Stimulated activated memory B cell treated with anti-CD40 and anti-IgM and Interleukin-4, amounts not matched to agents 10 μg/mL and 1 μg/mL and 100 μg/mL, for 72 hours (primary cell): ENCODE results near the gene CTNND2.

Experiments
- ATAC-seq: fragments of 150-1000 bp; cut with Tn5 transposase; 2 replicates; pipeline ENCODE4 v1.10.0; 2021
- H3K27ac Mint-ChIP-seq: one replicate; pipeline ENCODE4 v1.8.0; 2022; ENCODE audit warnings: mild to moderate bottlenecking, mixed read lengths
- H3K27me3 Mint-ChIP-seq: one replicate; pipeline ENCODE4 v1.8.0; 2022; ENCODE audit warnings: mixed read lengths
- H3K36me3 Mint-ChIP-seq: one replicate; pipeline ENCODE4 v1.8.0; 2022; ENCODE audit warnings: mixed read lengths
- H3K4me1 Mint-ChIP-seq: one replicate; pipeline ENCODE4 v1.8.0; 2022; ENCODE audit warnings: mixed read lengths
- H3K4me3 Mint-ChIP-seq: one replicate; pipeline ENCODE4 v1.8.0; 2022; ENCODE audit warnings: mild to moderate bottlenecking, moderate library complexity, mixed read lengths
- H3K9me3 Mint-ChIP-seq: one replicate; pipeline ENCODE4 v1.8.0; 2022; ENCODE audit warnings: mixed read lengths

The CTNND2 gene

DNA sequence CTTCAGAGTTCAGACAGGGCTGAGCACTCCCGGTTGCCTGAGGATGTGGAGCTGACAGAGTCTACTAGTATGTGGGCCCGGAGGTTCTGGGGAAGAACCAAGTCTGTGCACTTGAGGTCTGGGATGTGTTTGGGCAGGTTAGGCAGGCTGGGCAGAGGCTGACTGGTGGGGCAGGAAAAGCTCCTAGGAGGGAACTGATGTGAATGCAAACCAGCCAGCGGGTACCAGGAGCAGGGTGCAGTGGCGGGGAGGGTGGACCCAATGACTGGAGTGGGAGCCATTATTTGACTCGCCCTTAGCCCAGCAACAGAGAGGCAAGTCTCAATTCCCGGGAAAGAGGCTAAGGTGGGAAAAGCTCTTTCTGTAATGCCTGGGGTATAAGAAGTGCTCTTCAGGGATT is 723.4 kb downstream of the CTNND2 start:
- Mint-ChIP-seq H3K27ac (no peak overlapping the region), H3K27me3 (peaks cover 13% of the 10 kb centered on the region), H3K9me3 (peaks cover 3% of the 10 kb centered on the region), H3K4me1 (peaks cover 5% of the 10 kb centered on the region), H3K36me3 (no peaks in the 10 kb centered on the region), H3K4me3 (no peak overlapping the region)
- no peak for ATAC-seq

DNA sequence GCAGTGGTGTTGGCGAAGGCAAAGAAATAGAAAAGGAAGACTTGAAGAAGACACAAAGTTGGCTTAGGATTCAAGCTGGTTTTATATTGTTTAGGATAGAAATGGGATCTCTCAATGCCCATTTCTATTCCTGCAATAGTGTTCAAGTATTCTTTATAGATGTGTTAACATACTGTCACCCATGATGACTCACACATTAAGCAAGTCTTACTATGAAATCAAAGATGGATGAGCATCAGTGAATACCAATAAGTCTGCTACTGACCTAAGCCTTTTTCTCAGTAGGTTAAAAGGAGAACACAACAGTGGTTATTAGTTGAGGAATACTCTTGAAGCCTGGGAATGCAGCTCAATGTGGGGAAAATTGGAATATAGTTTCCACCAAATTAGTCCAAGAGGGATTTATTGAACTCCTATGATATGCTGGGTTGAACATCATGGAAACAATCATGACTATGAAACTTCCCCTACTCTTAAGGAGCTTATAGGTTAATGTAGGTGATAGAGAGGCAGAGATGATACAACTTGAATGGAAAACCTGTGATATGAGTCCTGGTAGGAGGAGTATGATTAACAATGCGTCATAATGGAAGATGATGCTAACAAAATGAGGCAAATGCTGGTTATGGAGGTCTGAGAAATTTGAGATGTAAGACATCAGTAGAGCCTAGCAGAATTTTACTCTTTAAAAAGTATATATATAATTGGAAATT is 726.1 kb downstream of the CTNND2 start:
- H3K4me1 Mint-ChIP-seq: peaks cover 5% of the 10 kb centered on the region
- ATAC-seq: no peak

DNA sequence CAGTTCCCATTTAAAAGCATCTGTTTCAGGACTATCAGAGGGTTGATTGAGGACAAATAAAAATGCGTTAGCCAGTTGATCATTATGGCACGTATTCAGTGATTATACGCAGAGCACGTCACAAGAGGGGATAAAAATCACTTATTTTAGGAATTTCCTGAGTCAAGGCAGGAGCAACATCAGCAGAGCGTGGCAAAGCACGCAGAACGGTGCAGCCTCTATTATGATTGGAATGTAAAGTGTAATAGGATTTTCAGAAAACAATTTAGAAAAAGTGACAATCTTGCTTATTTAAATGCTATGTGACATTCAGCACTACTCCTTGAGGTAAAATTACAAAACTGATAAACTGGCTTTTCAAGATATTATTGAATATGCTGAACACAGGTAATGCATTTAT is 729.7 kb downstream of the CTNND2 start:
- Mint-ChIP-seq H3K27ac (no peak overlapping the region), H3K36me3 (no peaks in the 10 kb centered on the region), H3K9me3 (no peaks in the 10 kb centered on the region), H3K27me3 (peaks cover 9% of the 10 kb centered on the region), H3K4me3 (no peak overlapping the region), H3K4me1 (no peaks in the 10 kb centered on the region)
- no peak for ATAC-seq

More for the DNA sequence above, 726.1 kb downstream of the CTNND2 start:
- no peak overlapping the region for H3K4me3 Mint-ChIP-seq
- H3K27me3 Mint-ChIP-seq: peaks cover 22% of the 10 kb centered on the region
- no peak overlapping the region for H3K27ac Mint-ChIP-seq
- peaks cover 3% of the 10 kb centered on the region for H3K9me3 Mint-ChIP-seq
- no peaks in the 10 kb centered on the region for H3K36me3 Mint-ChIP-seq

DNA sequence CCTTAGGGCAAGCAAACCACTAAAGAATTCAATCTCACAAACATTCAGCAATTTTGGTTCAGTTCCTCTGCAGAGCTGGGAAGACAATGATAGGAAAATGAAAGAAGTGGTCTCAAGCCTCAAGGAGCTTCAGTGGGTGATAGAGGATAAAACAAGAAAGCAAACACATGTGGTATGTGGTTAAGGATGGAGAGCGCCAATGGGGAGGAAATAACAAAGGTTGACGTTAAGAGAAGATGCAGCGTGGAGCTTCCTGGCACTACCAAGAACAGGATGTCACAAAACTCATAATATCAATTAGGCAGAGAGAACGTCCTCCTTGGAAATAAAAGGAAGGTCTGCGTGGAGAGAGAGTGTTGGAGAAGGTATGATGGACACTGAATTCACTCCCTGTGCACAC is 731.8 kb downstream of the CTNND2 start:
- no peak overlapping the region for H3K27ac Mint-ChIP-seq
- ATAC-seq: no peak
- H3K4me1 Mint-ChIP-seq: no peaks in the 10 kb centered on the region
- peaks cover 17% of the 10 kb centered on the region for H3K27me3 Mint-ChIP-seq
- no peak overlapping the region for H3K4me3 Mint-ChIP-seq
- H3K9me3 Mint-ChIP-seq: no peaks in the 10 kb centered on the region
- H3K36me3 Mint-ChIP-seq: no peaks in the 10 kb centered on the region

DNA sequence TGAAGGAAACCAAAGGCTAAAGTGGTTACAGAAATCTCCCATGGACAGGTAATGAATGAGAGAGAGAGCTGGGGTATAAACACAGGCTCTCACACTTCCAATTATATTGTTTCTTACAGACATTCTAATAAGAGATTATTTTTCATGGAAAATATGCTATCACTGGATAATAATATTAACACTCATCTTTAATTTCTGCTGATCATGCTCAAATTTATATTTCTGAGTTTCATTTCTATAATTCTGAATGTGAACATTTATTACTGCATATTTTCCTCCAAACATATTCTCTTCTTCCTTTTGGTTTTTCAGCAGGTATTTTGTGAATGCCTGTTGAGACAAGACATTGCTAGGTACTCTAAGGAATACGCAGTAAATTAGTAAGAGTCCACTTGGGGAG is 733.0 kb downstream of the CTNND2 start:
- Mint-ChIP-seq H3K27ac (no peak overlapping the region), H3K4me1 (no peaks in the 10 kb centered on the region), H3K27me3 (peaks cover 17% of the 10 kb centered on the region), H3K9me3 (no peaks in the 10 kb centered on the region), H3K4me3 (no peak overlapping the region), H3K36me3 (no peaks in the 10 kb centered on the region)
- ATAC-seq: no peak

DNA sequence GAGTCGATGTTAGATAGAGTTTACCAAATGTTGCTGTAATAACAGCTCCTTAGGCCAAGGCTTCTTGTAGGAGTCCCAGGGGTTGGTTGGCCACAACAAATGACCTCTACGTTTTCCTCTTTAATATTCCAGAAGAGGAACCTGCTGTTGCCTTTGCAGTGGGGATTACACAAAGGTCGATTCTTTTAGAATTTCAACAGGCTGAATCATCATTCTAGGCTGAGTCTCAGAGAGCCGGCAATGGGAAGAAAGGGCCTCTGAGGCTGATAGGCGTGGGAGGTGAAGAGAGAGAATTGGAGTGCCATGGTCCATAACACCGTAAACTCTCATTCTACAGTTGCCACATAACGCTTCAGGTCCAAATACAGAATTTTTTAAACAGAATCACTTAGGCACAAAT is 737.3 kb downstream of the CTNND2 start:
- no peak for ATAC-seq
- Mint-ChIP-seq H3K4me1 (no peaks in the 10 kb centered on the region), H3K9me3 (no peaks in the 10 kb centered on the region), H3K4me3 (no peak overlapping the region), H3K36me3 (no peaks in the 10 kb centered on the region), H3K27ac (no peak overlapping the region), H3K27me3 (peaks cover 16% of the 10 kb centered on the region)

DNA sequence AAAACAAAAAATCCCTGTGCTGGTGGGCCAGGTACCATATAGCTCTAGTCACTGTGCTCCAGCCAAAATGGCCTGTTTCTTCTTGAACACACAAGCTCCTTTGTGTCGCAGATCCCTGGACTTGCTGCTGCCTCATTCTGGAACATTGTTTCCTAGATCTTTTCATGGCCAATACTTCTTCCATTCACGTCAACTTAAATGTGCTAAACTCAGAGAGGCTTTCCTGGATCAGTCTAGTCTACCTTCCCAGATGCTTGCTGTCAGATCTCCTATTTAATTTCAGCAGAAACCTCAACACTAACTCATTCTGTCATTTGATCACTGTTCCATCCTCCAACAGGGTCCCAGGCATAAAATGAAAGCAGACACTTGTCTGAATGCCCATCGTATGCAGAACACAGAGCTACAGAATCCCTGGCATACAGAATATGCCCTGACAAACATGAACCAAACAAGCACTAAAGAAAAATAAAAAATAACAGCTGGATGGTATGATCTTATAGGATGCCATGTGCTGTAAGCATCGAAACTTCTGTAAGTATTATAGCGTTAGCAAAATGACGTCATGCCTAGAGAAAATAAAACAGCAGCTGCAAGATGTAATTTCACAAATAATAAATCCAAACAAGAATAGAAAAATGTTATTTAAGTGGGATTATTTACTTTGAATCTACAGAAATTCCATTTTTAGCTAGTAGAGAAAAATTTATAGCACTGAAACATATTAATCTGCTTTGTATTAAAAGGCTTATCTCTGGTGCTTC is 739.5 kb downstream of the CTNND2 start:
- no peak for ATAC-seq
- Mint-ChIP-seq H3K27me3 (peaks cover 16% of the 10 kb centered on the region), H3K27ac (no peak overlapping the region), H3K4me3 (no peak overlapping the region), H3K4me1 (no peaks in the 10 kb centered on the region), H3K9me3 (no peaks in the 10 kb centered on the region), H3K36me3 (no peaks in the 10 kb centered on the region)

DNA sequence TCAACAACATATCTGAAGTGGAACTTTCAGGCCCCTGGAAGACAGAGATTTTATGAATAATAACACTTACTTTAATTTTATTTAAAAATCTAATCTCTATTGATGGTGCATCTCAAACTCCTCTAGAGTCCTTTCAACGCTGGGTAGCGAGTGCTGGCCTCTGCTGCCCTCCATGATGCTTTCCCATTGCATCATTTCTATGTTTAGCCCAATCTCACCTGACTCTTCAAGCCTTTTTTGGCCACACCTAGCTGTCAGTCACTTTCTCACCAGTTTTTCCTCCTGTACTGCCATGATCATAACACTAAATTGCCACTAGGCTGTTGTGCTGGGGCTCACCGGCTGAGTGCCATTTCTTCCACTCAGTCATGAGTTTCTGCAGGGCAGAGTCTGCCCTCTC is 747.1 kb downstream of the CTNND2 start:
- no peaks in the 10 kb centered on the region for H3K4me1 Mint-ChIP-seq
- H3K4me3 Mint-ChIP-seq: no peak overlapping the region
- H3K27ac Mint-ChIP-seq: no peak overlapping the region
- H3K36me3 Mint-ChIP-seq: no peaks in the 10 kb centered on the region
- ATAC-seq: no peak
- H3K9me3 Mint-ChIP-seq: no peaks in the 10 kb centered on the region
- H3K27me3 Mint-ChIP-seq: peaks cover 16% of the 10 kb centered on the region

DNA sequence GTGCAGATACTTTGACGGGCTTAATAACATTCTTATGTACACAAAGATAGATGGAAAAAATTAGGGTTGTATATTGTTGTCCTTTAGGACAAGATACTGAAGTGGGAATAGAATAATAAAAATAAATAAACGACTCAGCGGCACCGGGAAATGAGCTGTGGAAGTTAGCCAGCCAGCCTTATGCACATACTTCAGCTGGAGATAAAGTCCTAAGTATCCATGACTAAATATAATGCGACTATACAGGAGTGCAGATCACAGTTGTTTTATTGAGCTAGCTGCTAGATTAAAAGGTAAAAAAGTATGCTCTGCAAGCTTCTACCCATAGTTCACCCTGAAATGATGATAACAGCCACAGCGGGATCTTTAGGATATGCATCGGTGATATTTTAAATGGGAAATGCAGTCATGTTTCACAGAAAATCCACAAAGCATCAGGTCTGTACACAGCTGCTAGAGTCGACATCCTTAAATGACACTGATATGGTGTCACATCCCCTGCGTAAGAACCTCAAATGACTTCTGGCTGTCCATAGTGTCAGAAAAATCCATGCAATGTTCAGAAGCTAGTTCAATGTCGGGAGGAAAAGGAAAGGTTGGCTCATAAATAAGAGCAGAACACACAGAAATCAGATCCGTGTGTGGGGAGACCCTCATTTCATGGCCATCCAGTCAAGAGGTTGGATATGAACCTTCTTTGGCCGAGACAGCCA is 750.4 kb downstream of the CTNND2 start:
- H3K9me3 Mint-ChIP-seq: no peaks in the 10 kb centered on the region
- ATAC-seq: no peak
- no peaks in the 10 kb centered on the region for H3K4me1 Mint-ChIP-seq
- no peak overlapping the region for H3K27ac Mint-ChIP-seq
- H3K36me3 Mint-ChIP-seq: no peaks in the 10 kb centered on the region
- no peak overlapping the region for H3K4me3 Mint-ChIP-seq
- H3K27me3 Mint-ChIP-seq: peaks cover 16% of the 10 kb centered on the region

DNA sequence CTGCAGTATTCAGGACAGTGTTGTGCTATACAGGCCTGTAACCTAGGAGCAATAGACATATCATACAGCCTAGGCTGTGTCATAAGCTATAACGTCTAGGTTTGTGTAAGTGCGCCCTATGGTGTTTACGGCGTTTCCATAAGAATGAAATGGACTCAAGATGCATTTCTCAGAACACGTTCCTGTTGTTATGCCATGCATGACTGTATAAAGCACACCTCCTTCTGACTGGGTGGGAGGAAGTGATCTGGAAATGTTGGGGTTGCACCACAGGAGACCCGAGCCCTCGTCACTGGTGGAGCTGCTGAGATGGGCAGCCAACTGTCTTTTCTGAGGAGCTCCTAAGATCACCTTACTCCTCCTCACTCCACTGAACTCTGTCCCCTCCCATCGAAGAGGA is 751.9 kb downstream of the CTNND2 start:
- Mint-ChIP-seq H3K9me3 (no peaks in the 10 kb centered on the region), H3K4me3 (no peak overlapping the region)

DNA sequence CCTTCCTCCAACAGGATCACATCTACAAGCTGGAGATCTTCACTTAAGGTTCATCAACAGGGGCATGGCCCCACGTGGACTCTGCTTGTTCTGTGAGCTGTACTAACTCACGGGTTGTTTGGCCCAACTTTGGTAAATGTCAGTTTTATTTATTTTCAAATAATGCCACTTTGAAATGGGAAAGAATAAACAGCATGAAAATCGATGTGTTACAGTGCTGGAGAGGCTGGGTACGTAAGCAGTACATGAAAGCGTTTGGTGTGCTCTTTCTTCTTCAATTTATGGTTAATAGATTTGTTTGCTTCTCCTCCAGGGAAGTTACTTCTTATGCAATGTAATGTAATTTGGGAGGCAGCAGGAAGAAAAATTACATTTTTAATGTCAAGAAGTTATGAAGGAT is 753.3 kb downstream of the CTNND2 start:
- no peaks in the 10 kb centered on the region for H3K36me3 Mint-ChIP-seq
- H3K27ac Mint-ChIP-seq: no peak overlapping the region
- ATAC-seq: no peak
- peaks cover 2% of the 10 kb centered on the region for H3K9me3 Mint-ChIP-seq
- H3K4me3 Mint-ChIP-seq: no peak overlapping the region
- no peaks in the 10 kb centered on the region for H3K4me1 Mint-ChIP-seq
- H3K27me3 Mint-ChIP-seq: peaks cover 13% of the 10 kb centered on the region

More for the DNA sequence above, 751.9 kb downstream of the CTNND2 start:
- ATAC-seq: no peak
- Mint-ChIP-seq H3K36me3 (no peaks in the 10 kb centered on the region), H3K27ac (no peak overlapping the region), H3K4me1 (no peaks in the 10 kb centered on the region), H3K27me3 (peaks cover 16% of the 10 kb centered on the region)

DNA sequence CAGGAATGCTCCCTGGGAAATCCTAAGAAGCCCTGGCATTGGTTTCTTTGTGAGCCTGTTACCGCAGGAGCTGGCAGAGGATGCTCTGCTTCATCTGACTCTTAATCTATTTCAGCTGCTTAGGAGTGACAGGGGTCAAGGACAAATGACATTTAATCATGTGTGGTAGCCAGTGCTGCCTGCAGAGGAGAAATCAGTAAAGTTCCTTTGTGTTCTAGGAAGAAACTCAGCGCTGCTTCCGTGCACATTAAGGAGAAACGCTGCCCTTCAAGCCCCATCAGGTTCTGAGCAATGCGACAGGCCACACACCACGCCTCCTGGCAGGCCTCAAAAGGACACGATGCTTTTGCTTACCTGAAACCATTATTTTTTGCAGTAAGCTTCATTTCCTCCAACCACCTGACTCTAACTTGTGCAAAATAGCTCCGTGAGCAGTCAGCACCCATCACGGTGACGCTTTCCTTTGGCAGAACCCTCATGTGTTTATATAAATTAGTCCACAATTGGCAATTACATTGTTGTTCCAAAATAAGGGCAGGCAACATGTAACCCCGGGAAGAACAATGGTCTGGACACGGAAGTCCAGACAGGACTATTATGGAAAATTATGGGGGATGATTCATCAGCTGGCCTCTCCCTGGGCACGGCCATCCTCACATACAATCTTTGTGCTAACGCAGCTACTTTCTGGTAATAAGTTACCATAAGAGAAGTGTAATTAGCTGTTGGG is 755.3 kb downstream of the CTNND2 start:
- Mint-ChIP-seq H3K4me1 (no peaks in the 10 kb centered on the region), H3K27me3 (peaks cover 11% of the 10 kb centered on the region), H3K4me3 (no peak overlapping the region), H3K27ac (no peak overlapping the region), H3K36me3 (no peaks in the 10 kb centered on the region), H3K9me3 (peaks cover 2% of the 10 kb centered on the region)
- ATAC-seq: no peak

DNA sequence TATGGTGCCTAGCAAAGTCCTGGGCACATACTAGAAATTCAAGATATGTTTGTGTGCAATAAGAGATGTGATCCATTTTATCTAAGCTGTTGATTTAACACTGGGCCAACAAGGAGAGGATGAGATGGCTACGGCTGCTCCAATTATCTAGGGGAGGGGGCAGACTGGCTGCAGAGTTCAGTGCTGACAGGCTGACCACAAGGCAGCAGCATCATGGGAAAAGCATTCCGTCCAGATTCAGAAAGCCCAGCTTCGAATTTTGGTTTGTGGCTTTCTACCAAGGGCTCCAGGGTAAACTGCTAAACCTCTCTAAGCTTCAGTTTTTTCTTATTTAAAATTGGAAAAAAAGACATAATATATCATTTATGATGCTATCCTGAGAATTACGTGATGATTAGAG is 758.1 kb downstream of the CTNND2 start:
- H3K36me3 Mint-ChIP-seq: no peaks in the 10 kb centered on the region
- H3K9me3 Mint-ChIP-seq: peaks cover 2% of the 10 kb centered on the region
- ATAC-seq: no peak
- no peak overlapping the region for H3K27ac Mint-ChIP-seq
- H3K27me3 Mint-ChIP-seq: peaks cover 11% of the 10 kb centered on the region
- H3K4me1 Mint-ChIP-seq: no peaks in the 10 kb centered on the region
- no peak overlapping the region for H3K4me3 Mint-ChIP-seq

DNA sequence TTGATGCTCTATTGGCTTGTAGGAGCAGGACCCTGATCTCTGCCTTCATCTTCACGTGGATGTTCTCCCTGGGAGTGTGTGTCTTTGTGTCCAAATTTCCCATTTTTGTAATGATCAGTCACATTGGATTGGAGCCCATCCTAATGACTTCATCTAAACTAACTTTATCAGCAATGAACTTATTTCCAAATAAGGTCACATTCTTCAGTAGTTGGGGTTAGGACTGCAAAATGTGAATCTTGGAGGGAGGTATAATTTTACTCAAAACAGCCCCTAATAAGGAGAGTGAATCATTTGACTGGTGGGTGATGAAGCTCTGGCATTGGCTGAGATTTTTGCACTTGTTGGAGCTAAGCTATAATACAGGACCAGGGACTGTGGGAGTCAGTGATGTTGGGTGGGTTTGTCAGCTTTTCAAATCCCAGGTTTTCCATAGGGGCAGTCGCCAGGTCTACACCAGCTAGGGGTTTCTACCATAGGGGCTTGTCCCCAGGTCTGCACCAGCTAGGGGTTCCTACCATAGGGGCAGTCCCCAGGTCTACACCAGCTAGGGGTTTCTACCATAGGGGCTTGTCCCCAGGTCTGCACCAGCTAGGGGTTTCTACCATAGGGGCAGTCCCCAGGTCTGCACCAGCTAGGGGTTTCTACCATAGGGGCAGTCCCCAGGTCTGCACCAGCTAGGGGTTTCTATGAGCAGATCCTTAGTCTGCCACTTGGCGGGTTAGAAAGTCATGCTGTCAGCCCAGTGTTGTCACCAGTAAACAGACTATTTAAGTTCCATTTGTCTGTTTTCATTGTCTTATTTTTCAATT is 760.6 kb downstream of the CTNND2 start:
- Mint-ChIP-seq H3K36me3 (no peaks in the 10 kb centered on the region), H3K27me3 (peaks cover 18% of the 10 kb centered on the region), H3K9me3 (peaks cover 2% of the 10 kb centered on the region), H3K4me1 (no peaks in the 10 kb centered on the region), H3K27ac (no peak overlapping the region), H3K4me3 (no peak overlapping the region)
- ATAC-seq: peak; percentile 39
